PC-3 (cell line): ENCODE results near the gene PNMA8B. TPM values are rescaled to one million over a fixed set of nuclear protein-coding genes. Genes with fewer than 3 reads are reported as not detected.

Experiments used
- ATAC-seq: fragments of 200-7000 bp; cut with Tn5 transposase; 2 replicates; pipeline ENCODE4 v1.9.1; 2020; ENCODE audit warnings: mild to moderate bottlenecking, moderate library complexity
- BruUV-seq: library from RNA; stranded (reverse); fragments of 400-500 nt; replicated peaks from 2 replicates; lab custom pipeline; 2021; lab: Mats Ljungman, UMichigan
- CTCF ChIA-PET: fragments of 300-600 bp; sonication (Branson Sonifier 250); formaldehyde crosslinking; loops from one replicate; lab custom pipeline; 2022; ENCODE audit warnings: antibody characterized with exemption; lab: Charles Lee
- POLR2A ChIA-PET: fragments of 300-600 bp; sonication (Branson Sonifier 250); formaldehyde crosslinking; loops from one replicate; lab custom pipeline; 2022; ENCODE audit warnings: antibody characterized with exemption; ENCODE audit not compliant: unreplicated experiment; lab: Charles Lee
- DNase-seq: peaks from one replicate; pipeline ENCODE4 v3.0.0-alpha.2; 2015
- H2AFZ ChIP-seq: fragments of 300-600 bp; sonication (generic); 2 replicates; pipeline ENCODE4 v1.6.0; 2016; ENCODE audit warnings: antibody characterized with exemption, low read length
- H3F3A ChIP-seq: fragments of 300-600 bp; sonication (generic); one replicate; pipeline ENCODE4 v1.6.0; 2017; ENCODE audit warnings: antibody characterized with exemption, low read length, control low read depth, mild to moderate bottlenecking; ENCODE audit not compliant: unreplicated experiment
- H3K27ac ChIP-seq: fragments of 300-600 bp; sonication (generic); 2 replicates; pipeline ENCODE4 v1.5.1; 2016; ENCODE audit warnings: mild to moderate bottlenecking, low read length
- H3K27me3 ChIP-seq: fragments of 300-600 bp; sonication (generic); 2 replicates; pipeline ENCODE4 v1.6.1; 2016; ENCODE audit warnings: low read length, mixed read lengths
- H3K36me3 ChIP-seq: fragments of 300-600 bp; sonication (generic); 2 replicates; pipeline ENCODE4 v1.6.1; 2016; ENCODE audit warnings: low read depth, mixed run types, low read length, mixed read lengths
- H3K4me1 ChIP-seq: fragments of 300-600 bp; sonication (generic); 2 replicates; pipeline ENCODE4 v1.5.1; 2016; ENCODE audit warnings: low read length; ENCODE audit not compliant: insufficient read depth
- H3K4me2 ChIP-seq: fragments of 300-600 bp; sonication (generic); 2 replicates; pipeline ENCODE4 v1.6.0; 2016; ENCODE audit warnings: low read length
- H3K4me3 ChIP-seq: fragments of 300-600 bp; sonication (generic); 2 replicates; pipeline ENCODE4 v1.5.1; 2016; ENCODE audit warnings: mild to moderate bottlenecking, low read length, mixed read lengths
- H3K79me2 ChIP-seq: fragments of 300-600 bp; sonication (generic); 2 replicates; pipeline ENCODE4 v1.6.1; 2017; ENCODE audit warnings: low read length, mixed read lengths
- H3K9ac ChIP-seq: fragments of 300-600 bp; sonication (generic); 2 replicates; pipeline ENCODE4 v1.6.0; 2016; ENCODE audit warnings: mild to moderate bottlenecking, low read length
- H3K9me2 ChIP-seq: fragments of 300-600 bp; sonication (generic); replicated peaks from 2 replicates; pipeline ENCODE4 v1.6.1; 2016; ENCODE audit warnings: mixed run types, low read length, mixed read lengths
- H3K9me3 ChIP-seq: fragments of 300-600 bp; sonication (generic); 2 replicates; pipeline ENCODE4 v1.6.1; 2016; ENCODE audit warnings: low read length, mixed read lengths
- H4K20me1 ChIP-seq: fragments of 300-600 bp; sonication (generic); 2 replicates; pipeline ENCODE4 v1.6.1; 2016; ENCODE audit warnings: low read length, mixed read lengths
- EZH2 ChIP-seq: fragments of 300-600 bp; sonication (generic); IDR thresholded peaks from one replicate; pipeline ENCODE4 v1.6.1; 2017; ENCODE audit warnings: antibody characterized with exemption, mild to moderate bottlenecking, low read length; ENCODE audit not compliant: unreplicated experiment
- EZH2phosphoT487 ChIP-seq: fragments of 300-600 bp; sonication (generic); IDR thresholded peaks from 2 replicates; pipeline ENCODE4 v1.6.1; 2018; ENCODE audit warnings: mild to moderate bottlenecking, antibody characterized with exemption, low read length, borderline replicate concordance
- intact Hi-C: fragments of 100-400 bp; cut with micrococcal nuclease; formaldehyde crosslinking; loops from 2 replicates; pipeline ENCODE4 v1.9.0; 2023
- total RNA-seq: library from RNA; depleted of rRNA; stranded (reverse); fragments of >200 nt; gene quantifications from 2 replicates; pipeline ENCODE4 v1.2.3, GENCODE V29; 2014
- TF ChIP-seq, protein P1 (sequence below): fragments of 300-600 bp; sonication (generic); conservative IDR thresholded peaks from 2 replicates; pipeline ENCODE4 v1.5.1; 2017; ENCODE audit warnings: antibody characterized with exemption, low read depth, mild to moderate bottlenecking, low read length

The PNMA8B gene
- total RNA-seq, 1 experiment from 2014 or later = not detected

DNA sequence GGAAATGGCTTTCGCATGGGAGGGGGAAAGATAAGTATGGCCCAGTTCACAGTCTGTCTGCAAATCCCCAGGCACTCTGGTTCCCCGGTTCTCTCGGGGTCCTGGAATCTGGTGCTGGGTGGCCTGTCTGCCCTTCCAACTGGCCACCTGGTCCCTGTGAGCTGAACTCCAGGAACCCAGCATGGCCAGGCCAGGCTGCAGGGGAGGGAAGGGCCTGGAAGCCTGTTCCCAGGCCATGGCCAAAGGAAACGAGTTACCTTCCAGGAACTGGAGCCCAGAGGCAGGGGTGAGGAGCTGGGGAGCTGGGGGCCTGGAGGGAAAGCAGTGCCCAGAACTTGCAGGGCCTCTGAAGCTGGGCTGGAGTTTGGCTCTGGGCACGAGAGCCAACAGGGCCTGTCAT is 47.8 kb downstream of the PNMA8B start:
- Histone ChIP-seq H2AFZ (no peak overlapping the region), H3K9ac (no peak overlapping the region), H3K79me2 (no peaks in the 10 kb centered on the region), H3K27ac (no peak overlapping the region), H3F3A (no peaks in the 10 kb centered on the region), H3K4me3 (no peak overlapping the region), H3K36me3 (no peaks in the 10 kb centered on the region), H3K4me1 (peaks cover 5% of the 10 kb centered on the region; the same call in 1 of the 2 replicates), H3K4me2 (no peak overlapping the region), H3K27me3 (no peaks in the 10 kb centered on the region), H3K9me2 (no peaks in the 10 kb centered on the region), H4K20me1 (no peaks in the 10 kb centered on the region), H3K9me3 (no peaks in the 10 kb centered on the region)
- no TSS peak for BruUV-seq
- intact Hi-C loops = no loop called here
- no peak for ATAC-seq
- no peak for DNase-seq
- no peak for TF ChIP-seq EZH2phosphoT487
- no peak for TF ChIP-seq EZH2
- TF ChIP-seq, protein P1, sequence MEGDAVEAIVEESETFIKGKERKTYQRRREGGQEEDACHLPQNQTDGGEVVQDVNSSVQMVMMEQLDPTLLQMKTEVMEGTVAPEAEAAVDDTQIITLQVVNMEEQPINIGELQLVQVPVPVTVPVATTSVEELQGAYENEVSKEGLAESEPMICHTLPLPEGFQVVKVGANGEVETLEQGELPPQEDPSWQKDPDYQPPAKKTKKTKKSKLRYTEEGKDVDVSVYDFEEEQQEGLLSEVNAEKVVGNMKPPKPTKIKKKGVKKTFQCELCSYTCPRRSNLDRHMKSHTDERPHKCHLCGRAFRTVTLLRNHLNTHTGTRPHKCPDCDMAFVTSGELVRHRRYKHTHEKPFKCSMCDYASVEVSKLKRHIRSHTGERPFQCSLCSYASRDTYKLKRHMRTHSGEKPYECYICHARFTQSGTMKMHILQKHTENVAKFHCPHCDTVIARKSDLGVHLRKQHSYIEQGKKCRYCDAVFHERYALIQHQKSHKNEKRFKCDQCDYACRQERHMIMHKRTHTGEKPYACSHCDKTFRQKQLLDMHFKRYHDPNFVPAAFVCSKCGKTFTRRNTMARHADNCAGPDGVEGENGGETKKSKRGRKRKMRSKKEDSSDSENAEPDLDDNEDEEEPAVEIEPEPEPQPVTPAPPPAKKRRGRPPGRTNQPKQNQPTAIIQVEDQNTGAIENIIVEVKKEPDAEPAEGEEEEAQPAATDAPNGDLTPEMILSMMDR = no peak
- ChIA-PET CTCF (no interaction called here), POLR2A (no interaction called here)

DNA sequence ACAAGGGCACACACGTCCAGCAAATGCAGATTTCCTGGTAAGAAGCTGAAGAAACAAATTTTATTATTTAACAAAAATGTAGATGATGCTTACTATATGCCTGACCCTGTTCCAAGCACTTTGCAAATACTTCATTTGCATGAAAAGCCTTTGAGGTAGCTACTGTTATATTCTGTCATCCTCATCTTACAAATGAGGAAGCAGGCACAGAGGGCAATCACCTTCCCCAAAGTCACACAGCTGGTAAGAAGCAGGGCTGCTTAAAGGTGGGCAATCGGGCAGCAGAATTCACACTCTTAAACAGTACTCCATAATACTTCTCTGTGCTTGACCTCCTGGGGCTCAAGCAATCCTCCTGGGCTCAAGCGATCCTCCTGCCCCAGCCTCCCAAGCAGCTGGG is 48.7 kb downstream of the PNMA8B start:
- TF ChIP-seq, protein P1 = no peak
- no peak for TF ChIP-seq EZH2
- TF ChIP-seq EZH2phosphoT487 = no peak
- H3F3A ChIP-seq = no peaks in the 10 kb centered on the region
- no peaks in the 10 kb centered on the region for H4K20me1 ChIP-seq
- ChIA-PET POLR2A (no interaction called here), CTCF (no interaction called here)
- H3K36me3 ChIP-seq = no peaks in the 10 kb centered on the region
- ATAC-seq (no peak), DNase-seq (no peak)
- H3K9me3 ChIP-seq = no peaks in the 10 kb centered on the region
- BruUV-seq = no TSS peak
- no peak overlapping the region for H2AFZ ChIP-seq
- no peaks in the 10 kb centered on the region for H3K79me2 ChIP-seq
- H3K4me3 ChIP-seq = no peak overlapping the region
- no peak overlapping the region for H3K27ac ChIP-seq
- H3K4me1 ChIP-seq = peaks cover 6% of the 10 kb centered on the region; the same call in 1 of the 2 replicates
- H3K4me2 ChIP-seq = no peak overlapping the region
- H3K9me2 ChIP-seq = no peaks in the 10 kb centered on the region
- no peaks in the 10 kb centered on the region for H3K27me3 ChIP-seq
- intact Hi-C loops = no loop called here
- H3K9ac ChIP-seq = no peak overlapping the region

DNA sequence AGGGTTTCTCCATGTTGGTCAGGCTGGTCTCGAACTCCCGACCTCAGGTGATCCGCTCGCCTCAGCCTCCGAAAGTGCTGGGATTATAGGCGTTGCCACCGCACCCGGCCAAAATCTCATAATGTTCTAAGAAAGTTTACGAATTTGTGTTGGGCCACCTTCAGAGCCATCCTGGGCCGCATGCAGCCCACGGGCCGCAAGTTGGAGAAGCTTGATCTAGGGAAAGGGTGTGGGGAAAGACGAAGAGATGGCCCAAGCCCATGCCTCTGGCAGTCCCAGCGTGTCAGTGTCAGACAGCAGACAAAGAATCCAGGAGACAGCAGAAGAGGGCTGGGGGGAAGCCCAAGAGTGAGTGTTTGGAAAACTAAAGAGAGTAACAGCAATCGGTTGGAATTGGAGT is 49.6 kb downstream of the PNMA8B start:
- no peak for TF ChIP-seq EZH2
- TF ChIP-seq, protein P1 = no peak
- TF ChIP-seq EZH2phosphoT487 = no peak
- BruUV-seq = no TSS peak
- Histone ChIP-seq H3K9ac (no peak overlapping the region), H3K4me2 (no peak overlapping the region), H3K9me2 (no peaks in the 10 kb centered on the region), H3K27ac (no peak overlapping the region), H2AFZ (no peak overlapping the region), H3K9me3 (no peaks in the 10 kb centered on the region), H3K4me1 (peaks cover 6% of the 10 kb centered on the region; the same call in 1 of the 2 replicates), H3K27me3 (no peaks in the 10 kb centered on the region), H3K4me3 (no peak overlapping the region), H3F3A (no peaks in the 10 kb centered on the region), H4K20me1 (no peaks in the 10 kb centered on the region), H3K79me2 (no peaks in the 10 kb centered on the region), H3K36me3 (no peaks in the 10 kb centered on the region)
- ChIA-PET POLR2A (no interaction called here), CTCF (no interaction called here)
- intact Hi-C loops = no loop called here
- no peak for ATAC-seq
- DNase-seq = no peak
